Inflammatory macrophage treated with lipopolysaccharide for 1 hour (primary cell): Measurements from ENCODE around the gene MAGEB1.
A peak's percentile ranks its signal among the peaks of the same experiment; 100 is the strongest.

Source experiments
- DNase-seq, 2 donors: peaks; one replicate each; pipeline ENCODE4 v3.0.0-alpha.2; 2020 to 2022

MAGEB1 gene

GRCh38 chrX:30246769-30247489 lies at the start of gene MAGEB1:
TSS of gene MAGEB1 (plus strand) at chrX:30247146. CDS start at chrX:30250494, 3,348 bp downstream.
- no peak for DNase-seq

- no peak for DNase-seq
These were observed 34.8 kb upstream of the MAGEB1 start for GRCh38 chrX:30212172-30212571.

GRCh38 chrX:30215357-30215843 lies 31.5 kb upstream of the MAGEB1 start, which contains the start of gene MAGEB2:
TSS of gene MAGEB2 (plus strand) at chrX:30215563. CDS start at chrX:30218581, 3,018 bp downstream.
- DNase-seq = no peak

GRCh38 chrX:30217465-30217864 lies 29.5 kb upstream of the MAGEB1 start:
- no peak for DNase-seq

GRCh38 chrX:30219372-30219771 lies 27.6 kb upstream of the MAGEB1 start:
- DNase-seq = no peak

GRCh38 chrX:30220661-30221060 lies 26.3 kb upstream of the MAGEB1 start:
- DNase-seq = no peak

- no peak for DNase-seq
These were observed 22.4 kb upstream of the MAGEB1 start for GRCh38 chrX:30224536-30224935.

DNA sequence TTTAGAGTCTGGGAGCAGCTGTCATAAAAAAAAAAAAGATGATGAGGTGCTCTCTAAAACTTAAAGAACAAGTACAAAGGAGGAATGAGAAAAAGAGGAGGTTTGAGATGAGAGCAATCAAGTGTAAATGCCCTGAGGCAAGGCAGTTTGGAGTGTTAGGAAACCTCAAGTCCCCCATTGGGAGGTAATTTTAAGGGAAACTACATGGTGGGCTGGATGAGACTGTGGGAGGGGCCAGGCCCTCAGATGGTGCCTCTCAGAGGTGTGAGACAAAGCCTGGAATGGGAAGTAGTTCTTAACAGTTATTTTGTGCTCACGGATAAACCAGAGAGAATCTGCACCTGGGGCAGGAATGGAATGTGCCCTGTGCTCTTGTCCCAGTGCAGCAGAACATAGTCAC lies 18.4 kb upstream of the MAGEB1 start:
- DNase-seq = no peak

- no peak for DNase-seq
These were observed 16.6 kb upstream of the MAGEB1 start, which contains the start of gene MAGEB3 for GRCh38 chrX:30230395-30230794. TSS of gene MAGEB3 (plus strand) at chrX:30230657. CDS start at chrX:30235925, 5,268 bp downstream.

GRCh38 chrX:30241724-30242415 lies 5.1 kb upstream of the MAGEB1 start, which contains the start of gene MAGEB4:
TSS of gene MAGEB4 (plus strand) at chrX:30242000. CDS start at chrX:30242136, 136 bp downstream.
- DNase-seq = no peak

GRCh38 chrX:30248854-30249253 lies 1.9 kb downstream of the MAGEB1 start:
- no peak for DNase-seq

GRCh38 chrX:30253257-30253656 lies 6.3 kb downstream of the MAGEB1 start:
- DNase-seq = no peak

GRCh38 chrX:30259927-30260326 lies 13.0 kb downstream of the MAGEB1 start:
- DNase-seq = no peak

- no peak for DNase-seq
These were observed 14.1 kb downstream of the MAGEB1 start for GRCh38 chrX:30261012-30261411.

DNA sequence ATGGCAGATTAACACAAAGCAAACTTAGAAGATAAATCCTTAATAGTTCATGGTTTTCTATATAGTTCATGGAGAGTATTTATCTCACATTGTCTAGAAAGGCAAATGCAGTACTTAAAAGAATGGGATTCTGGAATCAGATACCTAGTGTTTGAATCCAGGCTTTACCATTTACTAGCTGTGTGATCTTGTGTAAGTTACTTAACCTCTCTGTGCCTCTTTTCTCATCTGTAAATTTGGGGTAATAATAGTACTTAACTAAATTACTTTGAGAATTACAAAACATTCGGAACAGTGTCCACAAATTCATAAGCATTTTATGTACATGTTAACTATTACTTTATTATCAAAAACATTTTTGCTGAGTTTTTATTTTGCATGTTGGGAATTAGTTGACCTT lies 15.8 kb downstream of the MAGEB1 start:
- no peak for DNase-seq

DNA sequence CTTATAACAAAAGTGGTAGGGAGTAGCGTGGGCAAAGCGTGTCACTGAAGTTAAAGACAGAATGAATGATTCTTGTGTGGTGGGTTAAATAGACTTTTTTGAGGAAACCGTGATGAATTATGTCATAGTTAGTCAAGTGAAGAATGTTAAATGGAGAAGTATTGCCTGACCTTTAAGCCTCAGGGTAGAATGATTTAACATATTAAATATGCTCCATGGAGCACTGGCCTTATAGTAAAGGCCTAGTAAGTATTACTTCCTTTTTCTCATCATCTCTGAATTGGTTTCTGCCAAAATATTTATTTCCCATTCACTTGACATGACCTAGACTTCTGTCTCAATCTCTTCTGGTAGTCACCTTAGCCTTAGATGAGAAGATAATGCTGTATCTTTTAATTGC lies 23.7 kb downstream of the MAGEB1 start:
- no peak for DNase-seq

- DNase-seq = peak in 1 of 2 donors; percentile 0
These were observed 28.6 kb downstream of the MAGEB1 start for GRCh38 chrX:30275498-30275897.

DNA sequence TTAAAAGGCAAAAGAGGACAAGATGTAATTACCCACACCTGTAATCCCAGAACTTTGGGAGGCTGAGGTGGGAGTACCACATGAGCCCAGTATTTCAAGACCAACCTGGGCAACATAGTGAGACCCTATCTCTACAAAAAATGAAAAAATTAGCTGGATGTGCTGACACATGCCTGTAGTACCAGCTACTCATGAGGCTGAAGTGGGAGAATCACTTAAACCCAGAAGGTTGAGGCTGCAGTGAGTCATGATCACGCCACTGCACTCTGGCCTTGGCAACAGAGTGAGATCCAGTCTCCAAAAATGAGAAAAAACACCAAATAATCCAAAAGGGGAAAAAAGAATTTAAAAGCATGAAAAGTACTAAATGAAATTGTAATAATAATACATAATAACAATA lies 31.4 kb downstream of the MAGEB1 start:
- peak in 1 of 2 donors; percentile 20 for DNase-seq

- no peak for DNase-seq
These were observed 33.5 kb downstream of the MAGEB1 start for GRCh38 chrX:30280428-30280827.

DNA sequence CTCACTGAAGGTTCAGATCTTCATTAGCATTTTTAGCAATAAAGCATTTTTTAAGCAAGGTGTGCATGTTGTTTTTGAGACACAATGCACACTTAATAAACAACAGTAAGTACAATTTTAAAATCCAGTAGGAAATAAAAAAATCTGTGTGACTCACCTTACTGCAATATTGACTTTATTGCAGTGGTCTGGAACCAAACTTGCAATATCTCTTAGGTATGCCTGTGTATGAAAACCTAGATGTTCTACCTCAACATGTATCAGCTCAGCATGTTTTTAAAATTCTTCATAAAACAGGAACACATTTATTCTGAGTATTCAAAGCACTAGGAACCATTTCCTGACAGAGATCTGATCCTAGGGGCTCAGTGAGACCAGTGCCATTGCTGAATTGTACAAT lies 35.6 kb downstream of the MAGEB1 start:
- no peak for DNase-seq

GRCh38 chrX:30283456-30284200 lies 36.7 kb downstream of the MAGEB1 start:
- peak; percentile 35 to 57 for DNase-seq

DNA sequence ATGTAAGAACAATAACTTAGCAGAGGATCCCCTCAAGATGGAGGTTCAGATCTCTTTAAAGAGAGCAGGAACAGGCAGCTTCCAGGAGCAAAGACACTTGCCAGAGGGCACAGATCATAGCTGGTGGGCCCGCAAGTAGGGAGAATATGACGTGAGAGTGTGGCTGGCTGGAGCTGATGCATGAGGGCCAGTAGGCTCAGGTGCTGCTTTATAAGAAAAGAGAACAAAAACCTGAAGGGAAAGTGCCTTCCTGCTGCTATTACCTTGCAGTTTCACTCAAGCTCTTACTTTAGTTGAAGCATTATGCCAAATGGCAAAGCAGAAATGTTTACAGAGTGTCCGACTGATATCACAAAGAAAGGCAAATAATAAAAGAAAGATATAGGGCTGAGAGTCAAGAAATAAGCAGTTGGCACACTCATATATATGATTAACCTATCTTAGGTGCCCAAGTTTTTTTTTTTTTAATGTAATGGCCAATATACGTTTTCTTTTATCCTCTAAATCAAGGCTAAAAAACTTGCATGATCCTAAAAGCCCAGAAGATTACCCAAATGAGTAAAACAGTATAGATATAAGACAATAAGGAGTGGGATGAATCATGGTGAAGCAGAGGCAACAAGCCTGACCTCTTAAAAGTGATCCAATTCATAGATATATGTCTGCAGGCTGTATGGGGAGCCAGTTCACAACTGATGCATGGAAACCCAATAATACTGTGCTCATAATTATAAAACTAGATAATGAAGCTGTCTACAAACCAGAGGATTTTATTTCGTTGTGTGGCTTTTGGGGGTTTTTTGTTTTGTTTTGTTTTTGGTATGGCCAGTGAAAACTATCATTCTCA lies 49.7 kb downstream of the MAGEB1 start:
- no peak for DNase-seq
